HepG2 (cell line): Measurements from ENCODE around the gene PCBP1. TPM values are rescaled to one million over a fixed set of nuclear protein-coding genes. Genes with fewer than 3 reads are reported as not detected.

Experiments used
- ARID3A ChIP-seq: IDR thresholded peaks from 2 replicates; pipeline ENCODE4 v1.6.1; 2012; ENCODE audit warnings: low read depth, low read length, improper control_type of control experiment
- KIAA2018 ChIP-seq: sonication (generic); formaldehyde crosslinking; IDR thresholded peaks from 2 replicates; pipeline ENCODE4 v1.5.0; 2020; ENCODE audit warnings: mild to moderate bottlenecking, missing genetic modification reagents, borderline replicate concordance
- polyA plus RNA-seq, 8 experiments: library from polyadenylated mRNA; depleted of rRNA in 3 of 8; stranded (reverse) in 7 of 8; unstranded in 1 of 8; fragments of >200 nt; fragmentation: Illumina TruSeq in 4 of 8; extraction: Trizol in 4 of 8; gene quantifications; 2 replicates each; pipeline versions ENCODE4 v1.2.1 to v1.2.3, GENCODE V29; 2011 to 2016; ENCODE audit warnings: low read depth in 4 of 8, missing spikeins in 1 of 8, mixed read lengths in 1 of 8; ENCODE audit not compliant: insufficient read depth in 1 of 8
- total RNA-seq, 5 experiments: library from RNA; depleted of rRNA; stranded (reverse); fragments of >200 nt; fragmentation: Illumina TruSeq; extraction: Trizol; gene quantifications; 2 replicates each; pipeline ENCODE4 v1.2.3, GENCODE V29; 2016; ENCODE audit warnings: low read depth in 1 of 5

The PCBP1 gene
- total and polyA plus RNA-seq, 2 of the 13 experiments (the other 11 are each of a cell fraction or from before 2014, with no cell fraction given) = 32.0 to 137 TPM

GRCh38 chr2:70088598-70089219 lies 1.4 kb downstream of the PCBP1 start (continued):
- TF ChIP-seq KIAA2018 = 0 out of 2 replicates have a peak, but pooled peaks have one; percentile 32
- 0 out of 2 replicates have a peak, but pooled peaks have one; percentile 12 for TF ChIP-seq ARID3A
